H9 (cell line): Measurements from ENCODE around the gene CDK5RAP1. TPM values are rescaled to one million over a fixed set of nuclear protein-coding genes. Genes with fewer than 3 reads are reported as not detected.

Experiments
- DNase-seq: peaks from one replicate; pipeline ENCODE4 v3.0.0-alpha.2; 2017
- H2AFZ ChIP-seq: one replicate; pipeline ENCODE4 v1.6.1; 2013; ENCODE audit warnings: mild to moderate bottlenecking, low read length, control low read depth, moderate library complexity
- H2AK5ac ChIP-seq: 2 replicates; pipeline ENCODE4 v1.6.1; 2013; ENCODE audit warnings: low read length, control low read depth, mixed read lengths; ENCODE audit not compliant: insufficient read length
- H2BK120ac ChIP-seq: one replicate; pipeline ENCODE4 v1.6.1; 2013; ENCODE audit warnings: low read depth, mild to moderate bottlenecking, low read length, control low read depth, inconsistent platforms; ENCODE audit not compliant: poor library complexity, severe bottlenecking
- H2BK12ac ChIP-seq: 2 replicates; pipeline ENCODE4 v1.6.1; 2013; ENCODE audit warnings: low read length, control low read depth, mixed read lengths, low read depth; ENCODE audit not compliant: insufficient read length
- H2BK15ac ChIP-seq: 2 replicates; pipeline ENCODE4 v1.6.1; 2013; ENCODE audit warnings: low read depth, low read length, control low read depth
- H2BK20ac ChIP-seq: one replicate; pipeline ENCODE4 v1.6.1; 2013; ENCODE audit warnings: low read depth, mild to moderate bottlenecking, low read length, control low read depth, inconsistent platforms; ENCODE audit not compliant: poor library complexity, severe bottlenecking
- H2BK5ac ChIP-seq: 2 replicates; pipeline ENCODE4 v1.6.1; 2013; ENCODE audit warnings: low read length, control low read depth, mixed read lengths; ENCODE audit not compliant: insufficient read length
- H3K14ac ChIP-seq: 2 replicates; pipeline ENCODE4 v1.6.1; 2013; ENCODE audit warnings: low read length, control low read depth; ENCODE audit not compliant: insufficient read depth
- H3K18ac ChIP-seq: 2 replicates; pipeline ENCODE4 v1.6.1; 2013; ENCODE audit warnings: low read depth, mild to moderate bottlenecking, mixed read lengths, low read length, control low read depth; ENCODE audit not compliant: insufficient read length
- H3K23ac ChIP-seq: 2 replicates; pipeline ENCODE4 v1.6.1; 2013; ENCODE audit warnings: low read length, control low read depth, mixed read lengths, low read depth; ENCODE audit not compliant: insufficient read length
- H3K23me2 ChIP-seq: 2 replicates; pipeline ENCODE4 v1.6.1; 2013; ENCODE audit warnings: low read depth, mild to moderate bottlenecking, mixed read lengths, low read length, control low read depth; ENCODE audit not compliant: insufficient read length, poor library complexity, severe bottlenecking
- H3K27ac ChIP-seq: 2 replicates; pipeline ENCODE4 v1.5.1; 2013; ENCODE audit warnings: low read length, control low read depth, mixed read lengths, low read depth; ENCODE audit not compliant: insufficient read length
- H3K27me3 ChIP-seq: 2 replicates; pipeline ENCODE4 v1.6.1; 2013; ENCODE audit warnings: low read length, control low read depth, inconsistent platforms; ENCODE audit not compliant: insufficient read depth
- H3K4ac ChIP-seq: 2 replicates; pipeline ENCODE4 v1.6.1; 2013; ENCODE audit warnings: low read depth, mild to moderate bottlenecking, control low read depth, inconsistent platforms, low read length, moderate library complexity
- H3K4me1 ChIP-seq: 2 replicates; pipeline ENCODE4 v1.6.1; 2013; ENCODE audit warnings: low read length, control low read depth, inconsistent platforms; ENCODE audit not compliant: insufficient read depth
- H3K4me2 ChIP-seq: 2 replicates; pipeline ENCODE4 v1.6.1; 2013; ENCODE audit warnings: low read length, control low read depth, mixed read lengths; ENCODE audit not compliant: insufficient read length, insufficient read depth
- H3K56ac ChIP-seq: 2 replicates; pipeline ENCODE4 v1.6.1; 2013; ENCODE audit warnings: low read depth, mild to moderate bottlenecking, mixed read lengths, low read length, control low read depth; ENCODE audit not compliant: insufficient read length
- H3K79me1 ChIP-seq: 2 replicates; pipeline ENCODE4 v1.6.1; 2013; ENCODE audit warnings: low read depth, mild to moderate bottlenecking, moderate library complexity, low read length, control low read depth, inconsistent platforms; ENCODE audit not compliant: insufficient read depth, poor library complexity, severe bottlenecking
- H3K79me2 ChIP-seq: 2 replicates; pipeline ENCODE4 v1.6.1; 2013; ENCODE audit warnings: low read length, control low read depth, inconsistent platforms; ENCODE audit not compliant: insufficient read depth
- H3K9ac ChIP-seq: 2 replicates; pipeline ENCODE4 v1.6.1; 2013; ENCODE audit warnings: low read length, control low read depth, mixed read lengths; ENCODE audit not compliant: insufficient read length; ENCODE audit errors: extremely low read depth
- H3K9me3 ChIP-seq: one replicate; pipeline ENCODE4 v1.6.1; 2013; ENCODE audit warnings: low read depth, low read length, inconsistent platforms; ENCODE audit not compliant: control insufficient read depth
- H3T11ph ChIP-seq: one replicate; pipeline ENCODE4 v1.6.1; 2013; ENCODE audit warnings: mild to moderate bottlenecking, low read length, control low read depth, inconsistent platforms
- H4K20me1 ChIP-seq: one replicate; pipeline ENCODE4 v1.6.1; 2013; ENCODE audit not compliant: control insufficient read depth, insufficient read length, insufficient read depth
- H4K5ac ChIP-seq: 2 replicates; pipeline ENCODE4 v1.6.1; 2013; ENCODE audit warnings: low read depth, mild to moderate bottlenecking, mixed read lengths, low read length, control low read depth; ENCODE audit not compliant: insufficient read length
- H4K8ac ChIP-seq: replicated peaks from 2 replicates; pipeline ENCODE4 v1.6.1; 2013; ENCODE audit warnings: low read length, control low read depth, mixed read lengths, low read depth; ENCODE audit not compliant: insufficient read length
- H4K91ac ChIP-seq: 2 replicates; pipeline ENCODE4 v1.6.1; 2013; ENCODE audit warnings: low read depth, mild to moderate bottlenecking, moderate library complexity, mixed read lengths, low read length, control low read depth; ENCODE audit not compliant: insufficient read length
- H3K27ac Mint-ChIP-seq, 3 experiments: 2 replicates in 2 of 3; 3 replicates in 1 of 3; pipeline ENCODE4 v1.8.0; 2020 to 2021; ENCODE audit warnings: mixed read lengths in 3 of 3, mild to moderate bottlenecking in 1 of 3, moderate library complexity in 1 of 3
- H3K27me3 Mint-ChIP-seq: 2 replicates; pipeline ENCODE4 v1.8.0; 2021; ENCODE audit warnings: low read depth, mild to moderate bottlenecking, moderate library complexity, mixed read lengths
- H3K36me3 Mint-ChIP-seq, 3 experiments: 2 replicates in 2 of 3; 3 replicates in 1 of 3; pipeline ENCODE4 v1.8.0; 2020 to 2021; ENCODE audit warnings: low read depth in 3 of 3, mixed read lengths in 3 of 3; ENCODE audit not compliant: insufficient read depth in 1 of 3
- H3K4me1 Mint-ChIP-seq, 2 experiments: 2 replicates each; pipeline ENCODE4 v1.8.0; 2020; ENCODE audit warnings: mixed read lengths in 2 of 2
- H3K4me3 Mint-ChIP-seq, 2 experiments: 2 replicates in 1 of 2; 3 replicates in 1 of 2; pipeline ENCODE4 v1.8.0; 2020 to 2021; ENCODE audit warnings: mild to moderate bottlenecking in 2 of 2, mixed read lengths in 2 of 2, moderate library complexity in 1 of 2
- H3K9me3 Mint-ChIP-seq, 2 experiments: 2 replicates in 1 of 2; 3 replicates in 1 of 2; pipeline ENCODE4 v1.8.0; 2020; ENCODE audit warnings: mild to moderate bottlenecking in 2 of 2, mixed read lengths in 2 of 2, moderate library complexity in 1 of 2
- WGBS: extraction: QIAGEN DNeasy Blood & Tissue Kit; methylation state at CpG from one replicate; pipeline ENCODE4 v1.1.7; 2013; ENCODE audit warnings: missing lambda C conversion rate, low lambda C conversion rate, mixed read lengths; ENCODE audit not compliant: insufficient read length; ENCODE audit errors: extremely low coverage; 5-methylcytosine and 5-hydroxymethylcytosine counted together
- total RNA-seq: library from RNA; stranded (reverse); gene quantifications from 2 replicates; pipeline ENCODE4 v1.2.1, GENCODE V29; 2021
- TF ChIP-seq, protein P1 (sequence below): fragments of 200-600 bp; sonication (generic); conservative IDR thresholded peaks from 3 replicates; pipeline ENCODE4 v1.8.0; 2021; ENCODE audit warnings: antibody characterized with exemption, mild to moderate bottlenecking

CDK5RAP1 gene
- total RNA-seq, 1 experiment from 2014 or later, result 66.4 TPM

DNA sequence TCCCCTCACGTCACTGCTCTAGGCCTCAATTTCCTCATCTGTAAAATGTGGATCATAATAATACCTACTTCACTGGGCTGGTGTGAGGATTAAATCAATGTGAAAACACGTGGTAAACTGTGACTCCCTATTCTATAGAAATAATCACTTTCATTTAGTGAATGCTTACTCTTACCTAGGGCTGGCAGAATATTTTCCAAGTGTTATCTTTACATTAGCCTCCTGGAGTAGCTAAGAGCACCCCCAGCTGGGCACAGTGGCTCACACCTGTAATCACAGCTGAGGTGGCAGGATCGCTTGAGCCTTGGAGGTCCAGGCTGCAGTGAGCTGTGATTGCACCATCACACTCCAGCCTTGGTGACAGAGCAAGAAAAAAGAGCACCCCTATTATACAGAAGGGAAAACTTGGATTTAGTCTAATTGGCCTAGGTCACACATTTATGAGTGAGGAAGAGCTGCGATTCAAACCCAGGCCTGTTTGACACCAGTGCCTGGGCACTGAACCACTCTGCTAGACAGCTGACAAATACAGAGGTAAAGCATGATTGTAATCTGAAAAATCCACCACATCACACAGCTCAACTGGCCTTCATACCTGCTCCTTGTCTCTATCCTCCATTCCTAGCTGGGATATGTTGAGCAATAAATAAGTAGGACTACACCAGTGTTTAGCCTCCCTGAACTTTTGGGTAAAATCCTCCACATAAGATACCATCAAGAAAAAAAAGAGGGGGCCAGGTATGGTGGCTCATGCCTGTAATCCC, 43.7 kb upstream of the CDK5RAP1 start:
- H3K27me3 Mint-ChIP-seq, result peaks cover 41% of the 10 kb centered on the region
- Histone ChIP-seq H3K4me1 (no peaks in the 10 kb centered on the region), H4K20me1 (peaks cover 2% of the 10 kb centered on the region), H3K18ac (no peak overlapping the region), H3K56ac (no peak overlapping the region), H2AFZ (no peak overlapping the region), H4K91ac (no peak overlapping the region), H3K4me2 (peak overlapping the region; percentile 84), H3K27ac (no peak overlapping the region), H2BK12ac (no peak overlapping the region), H2BK20ac (no peak overlapping the region), H3T11ph (no peak overlapping the region), H2AK5ac (no peak overlapping the region), H3K9ac (no peak overlapping the region), H3K79me2 (no peaks in the 10 kb centered on the region), H3K14ac (no peak overlapping the region), H3K23me2 (peaks cover 12% of the 10 kb centered on the region), H4K8ac (no peak overlapping the region), H2BK5ac (no peak overlapping the region), H2BK15ac (no peak overlapping the region), H3K79me1 (no peaks in the 10 kb centered on the region), H2BK120ac (no peak overlapping the region), H3K4ac (no peak overlapping the region), H3K9me3 (no peaks in the 10 kb centered on the region), H3K27me3 (peaks cover 12% of the 10 kb centered on the region; the same call in 1 of the 2 replicates), H3K23ac (no peak overlapping the region), H4K5ac (no peak overlapping the region)
- no CpG with 5 or more reads among the region's 4 CpGs for WGBS
- H3K27ac Mint-ChIP-seq, result peak overlapping the region in 1 of 3 experiments; percentile 82; a peak in 2 of 7 replicates
- TF ChIP-seq, protein P1, sequence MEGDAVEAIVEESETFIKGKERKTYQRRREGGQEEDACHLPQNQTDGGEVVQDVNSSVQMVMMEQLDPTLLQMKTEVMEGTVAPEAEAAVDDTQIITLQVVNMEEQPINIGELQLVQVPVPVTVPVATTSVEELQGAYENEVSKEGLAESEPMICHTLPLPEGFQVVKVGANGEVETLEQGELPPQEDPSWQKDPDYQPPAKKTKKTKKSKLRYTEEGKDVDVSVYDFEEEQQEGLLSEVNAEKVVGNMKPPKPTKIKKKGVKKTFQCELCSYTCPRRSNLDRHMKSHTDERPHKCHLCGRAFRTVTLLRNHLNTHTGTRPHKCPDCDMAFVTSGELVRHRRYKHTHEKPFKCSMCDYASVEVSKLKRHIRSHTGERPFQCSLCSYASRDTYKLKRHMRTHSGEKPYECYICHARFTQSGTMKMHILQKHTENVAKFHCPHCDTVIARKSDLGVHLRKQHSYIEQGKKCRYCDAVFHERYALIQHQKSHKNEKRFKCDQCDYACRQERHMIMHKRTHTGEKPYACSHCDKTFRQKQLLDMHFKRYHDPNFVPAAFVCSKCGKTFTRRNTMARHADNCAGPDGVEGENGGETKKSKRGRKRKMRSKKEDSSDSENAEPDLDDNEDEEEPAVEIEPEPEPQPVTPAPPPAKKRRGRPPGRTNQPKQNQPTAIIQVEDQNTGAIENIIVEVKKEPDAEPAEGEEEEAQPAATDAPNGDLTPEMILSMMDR, result peak; percentile 46; the same call in 2 of the 3 replicates
- peaks cover 2 to 9% of the 10 kb centered on the region in 2 experiments; a peak in 3 of 5 replicates for H3K9me3 Mint-ChIP-seq
- peaks cover 12 to 19% of the 10 kb centered on the region in 2 experiments for H3K4me1 Mint-ChIP-seq
- H3K4me3 Mint-ChIP-seq, result peak overlapping the region; percentile 81 to 87
- peak; percentile 49 for DNase-seq
- peaks cover 1 to 6% (median 2%) of the 10 kb centered on the region in 3 experiments; a peak in 4 of 7 replicates for H3K36me3 Mint-ChIP-seq
